Measurements from ENCODE around the gene TNFSF18.
"Not testable (repeated sequence)": the region's sequence is repeated elsewhere in the genome, so short reads cannot be mapped to it uniquely, and the experiment has no call there.

Gene TNFSF18

DNA sequence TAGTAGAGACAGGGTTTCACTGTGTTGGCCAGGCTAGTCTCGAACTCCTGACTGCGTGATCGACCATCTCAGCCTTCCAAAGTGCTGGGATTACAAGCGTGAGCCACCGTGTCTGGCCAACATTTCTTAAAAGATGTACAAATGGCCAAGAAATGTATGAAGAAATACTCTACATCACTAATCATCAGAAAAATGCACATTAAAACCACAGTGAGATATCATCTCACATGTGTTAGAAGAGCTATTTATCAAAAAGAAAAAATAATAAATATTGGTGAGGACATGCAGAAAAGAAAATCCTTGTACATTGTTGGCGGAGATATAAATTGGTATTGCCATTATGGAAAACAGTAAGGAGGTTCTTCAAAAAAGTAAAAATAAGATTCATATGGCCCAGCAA, 33.6 kb upstream of the TNFSF18 start:
- no peak for DNase-seq (ENCODE audit: low read depth)
- no peak for TF ChIP-seq CTCF (IDR thresholded peaks at IDR 0.05; ENCODE audit: control insufficient read depth, extremely low read depth, insufficient read depth)
- no peak overlapping the region for H3K4me3 ChIP-seq (ENCODE audit: low read depth, low read length)

- H3K4me3 ChIP-seq (ENCODE audit: low read depth, low read length): no peak overlapping the region
- DNase-seq (ENCODE audit: low read depth): no peak
- no peak for TF ChIP-seq CTCF (IDR thresholded peaks at IDR 0.05; ENCODE audit: control insufficient read depth, extremely low read depth, insufficient read depth)
Observed at GRCh38 chr1:173082913-173083312, 32.2 kb upstream of the TNFSF18 start.

DNA sequence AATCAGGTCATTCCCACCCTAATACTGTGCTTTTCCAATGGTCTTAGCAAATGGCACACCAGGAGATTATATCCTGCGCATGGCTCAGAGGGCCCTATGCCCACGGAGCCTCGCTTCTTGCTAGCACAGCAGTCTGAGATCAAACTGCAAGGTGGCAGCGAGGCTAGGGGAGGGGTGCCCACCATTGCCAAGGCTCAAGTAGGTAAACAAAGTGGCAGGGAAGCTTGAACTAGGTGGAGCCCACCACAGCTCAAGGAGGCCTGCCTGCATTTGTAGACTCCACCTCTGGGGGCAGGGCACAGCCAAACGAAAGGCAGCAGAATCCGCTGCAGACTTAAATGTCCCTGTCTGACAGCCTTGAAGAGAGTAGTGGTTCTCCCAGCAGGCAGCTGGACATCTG, 23.5 kb upstream of the TNFSF18 start:
- H3K4me3 ChIP-seq (ENCODE audit: low read depth, low read length); DNase-seq (ENCODE audit: low read depth): not testable (repeated sequence)

DNA sequence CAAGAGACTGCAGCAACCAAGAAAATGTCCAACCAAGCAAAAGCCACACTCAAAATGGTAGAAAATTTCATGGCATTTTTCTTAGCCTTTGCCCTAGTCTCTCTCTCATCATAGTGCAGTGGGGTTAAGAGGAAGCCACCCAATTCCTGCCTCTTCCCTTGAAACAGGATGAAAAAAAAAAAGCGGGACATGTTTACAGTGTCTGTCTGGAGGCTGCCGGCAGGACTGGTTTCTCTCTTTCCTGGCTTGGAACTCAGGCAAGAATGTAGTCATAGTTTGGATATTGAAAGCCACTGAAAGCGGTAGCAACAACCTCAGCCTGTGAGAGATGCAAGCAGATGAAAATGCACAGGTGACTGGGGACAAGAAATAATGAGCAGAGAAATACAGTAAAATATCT, 13.3 kb upstream of the TNFSF18 start:
- no peak for TF ChIP-seq CTCF (IDR thresholded peaks at IDR 0.05; ENCODE audit: control insufficient read depth, extremely low read depth, insufficient read depth)
- DNase-seq (ENCODE audit: low read depth): no peak
- H3K4me3 ChIP-seq (ENCODE audit: low read depth, low read length): no peak overlapping the region

- H3K4me3 ChIP-seq (ENCODE audit: low read depth, low read length): no peak overlapping the region
- no peak for DNase-seq (ENCODE audit: low read depth)
- TF ChIP-seq CTCF (IDR thresholded peaks at IDR 0.05; ENCODE audit: control insufficient read depth, extremely low read depth, insufficient read depth): no peak
Observed at GRCh38 chr1:173063171-173063570, 12.4 kb upstream of the TNFSF18 start.

- DNase-seq (ENCODE audit: low read depth): no peak
- no peak for TF ChIP-seq CTCF (IDR thresholded peaks at IDR 0.05; ENCODE audit: control insufficient read depth, extremely low read depth, insufficient read depth)
- no peak overlapping the region for H3K4me3 ChIP-seq (ENCODE audit: low read depth, low read length)
Observed at GRCh38 chr1:173062150-173062938, 11.6 kb upstream of the TNFSF18 start.

- no peak for TF ChIP-seq CTCF (IDR thresholded peaks at IDR 0.05; ENCODE audit: control insufficient read depth, extremely low read depth, insufficient read depth)
- DNase-seq (ENCODE audit: low read depth): no peak
- no peak overlapping the region for H3K4me3 ChIP-seq (ENCODE audit: low read depth, low read length)
Observed at GRCh38 chr1:173058556-173058955, 7.8 kb upstream of the TNFSF18 start.

Measured in LNCaP clone FGC (cell line).